Activated CD8-positive, alpha-beta T cell treated with anti-CD3 and anti-CD28 coated beads for 36 hours (primary cell): ENCODE measurements around the gene GPR142. TPM values are rescaled to one million over a fixed set of nuclear protein-coding genes. Genes with fewer than 3 reads are reported as not detected.

Experiments used
- ATAC-seq: fragments of 200-7000 bp; cut with Tn5 transposase; one replicate; pipeline ENCODE4 v1.10.0; 2021; ENCODE audit warnings: mild to moderate bottlenecking, moderate library complexity
- CTCF ChIA-PET: fragments of 350-600 bp; sonication (Branson Sonifier 250); formaldehyde crosslinking; loops from one replicate; lab custom pipeline; 2021; ENCODE audit warnings: antibody characterized with exemption; lab: Charles Lee
- POLR2A ChIA-PET: fragments of 350-600 bp; sonication (Branson Sonifier 250); formaldehyde crosslinking; loops from one replicate; lab custom pipeline; 2021; ENCODE audit warnings: antibody characterized with exemption; lab: Charles Lee
- DNase-seq: peaks from one replicate; pipeline ENCODE4 v3.0.0-alpha.2; 2020
- H3K27ac Mint-ChIP-seq: one replicate; pipeline ENCODE4 v1.8.0; 2021; ENCODE audit warnings: mild to moderate bottlenecking, mixed read lengths
- H3K27me3 Mint-ChIP-seq: one replicate; pipeline ENCODE4 v1.8.0; 2021; ENCODE audit warnings: mixed read lengths
- H3K36me3 Mint-ChIP-seq: one replicate; pipeline ENCODE4 v1.8.0; 2021; ENCODE audit warnings: low read depth, mixed read lengths
- H3K4me1 Mint-ChIP-seq: one replicate; pipeline ENCODE4 v1.8.0; 2021; ENCODE audit warnings: low read depth, mixed read lengths
- H3K4me3 Mint-ChIP-seq: one replicate; pipeline ENCODE4 v1.8.0; 2021; ENCODE audit warnings: mild to moderate bottlenecking, moderate library complexity, mixed read lengths
- H3K9me3 Mint-ChIP-seq: one replicate; pipeline ENCODE4 v1.8.0; 2021; ENCODE audit warnings: mixed read lengths
- intact Hi-C: fragments of 100-400 bp; cut with micrococcal nuclease; formaldehyde crosslinking; loops from one replicate; pipeline ENCODE4 v1.10.0; 2022
- total RNA-seq, 2 experiments: library from RNA; stranded (reverse); gene quantifications; one replicate each; pipeline ENCODE4 v1.2.3, GENCODE V29; 2021
- TF ChIP-seq, protein P1 (sequence below): fragments of 200-600 bp; IDR thresholded peaks from one replicate; pipeline ENCODE4 v1.8.0; 2022; ENCODE audit warnings: antibody characterized with exemption, mild to moderate bottlenecking

Gene GPR142
- total RNA-seq, 2 experiments from 2014 or later, result not detected

DNA sequence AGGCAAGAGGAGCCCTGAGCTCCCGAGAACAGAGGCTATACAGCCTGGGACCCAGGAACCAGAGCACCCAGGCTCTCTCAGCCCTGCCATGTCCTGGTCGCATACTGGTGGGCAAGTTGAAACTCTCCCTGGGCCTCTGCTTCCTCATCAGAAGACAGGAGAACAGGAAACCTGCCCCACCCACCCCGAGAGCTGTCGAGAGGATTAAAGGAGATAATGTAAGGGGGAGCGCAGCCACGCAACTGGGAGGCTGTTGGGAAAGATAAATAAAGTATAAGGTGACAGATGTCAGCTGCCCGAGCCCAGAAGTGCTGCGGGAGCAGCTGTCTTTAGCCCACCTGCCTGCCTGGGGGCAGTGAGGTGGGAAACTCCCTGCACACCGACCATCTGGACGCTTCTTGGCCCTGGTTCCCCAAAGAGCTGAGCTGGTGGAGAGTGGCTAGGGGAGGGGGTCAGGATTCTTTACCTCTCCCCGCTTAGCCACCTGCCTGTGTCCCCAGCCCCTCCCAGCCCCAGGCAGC lies 34.5 kb upstream of the GPR142 start:
- ChIA-PET CTCF (interaction anchor here (0.9 to 1.9 kb wide), 3 partner anchors 20 to 35 kb away, joined by 3 to 8 read pairs (median 3); partner anchors contain the start of gene BTBD17), POLR2A (no interaction called here)
- no peak overlapping the region for H3K27ac Mint-ChIP-seq
- H3K27me3 Mint-ChIP-seq, result peaks cover 1% of the 10 kb centered on the region
- no peaks in the 10 kb centered on the region for H3K36me3 Mint-ChIP-seq
- DNase-seq (no peak), ATAC-seq (no peak)
- no peaks in the 10 kb centered on the region for H3K9me3 Mint-ChIP-seq
- TF ChIP-seq, protein P1, sequence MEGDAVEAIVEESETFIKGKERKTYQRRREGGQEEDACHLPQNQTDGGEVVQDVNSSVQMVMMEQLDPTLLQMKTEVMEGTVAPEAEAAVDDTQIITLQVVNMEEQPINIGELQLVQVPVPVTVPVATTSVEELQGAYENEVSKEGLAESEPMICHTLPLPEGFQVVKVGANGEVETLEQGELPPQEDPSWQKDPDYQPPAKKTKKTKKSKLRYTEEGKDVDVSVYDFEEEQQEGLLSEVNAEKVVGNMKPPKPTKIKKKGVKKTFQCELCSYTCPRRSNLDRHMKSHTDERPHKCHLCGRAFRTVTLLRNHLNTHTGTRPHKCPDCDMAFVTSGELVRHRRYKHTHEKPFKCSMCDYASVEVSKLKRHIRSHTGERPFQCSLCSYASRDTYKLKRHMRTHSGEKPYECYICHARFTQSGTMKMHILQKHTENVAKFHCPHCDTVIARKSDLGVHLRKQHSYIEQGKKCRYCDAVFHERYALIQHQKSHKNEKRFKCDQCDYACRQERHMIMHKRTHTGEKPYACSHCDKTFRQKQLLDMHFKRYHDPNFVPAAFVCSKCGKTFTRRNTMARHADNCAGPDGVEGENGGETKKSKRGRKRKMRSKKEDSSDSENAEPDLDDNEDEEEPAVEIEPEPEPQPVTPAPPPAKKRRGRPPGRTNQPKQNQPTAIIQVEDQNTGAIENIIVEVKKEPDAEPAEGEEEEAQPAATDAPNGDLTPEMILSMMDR, result no peak
- peaks cover 4% of the 10 kb centered on the region for H3K4me1 Mint-ChIP-seq
- H3K4me3 Mint-ChIP-seq, result no peak overlapping the region
- intact Hi-C loops, result no loop called here

DNA sequence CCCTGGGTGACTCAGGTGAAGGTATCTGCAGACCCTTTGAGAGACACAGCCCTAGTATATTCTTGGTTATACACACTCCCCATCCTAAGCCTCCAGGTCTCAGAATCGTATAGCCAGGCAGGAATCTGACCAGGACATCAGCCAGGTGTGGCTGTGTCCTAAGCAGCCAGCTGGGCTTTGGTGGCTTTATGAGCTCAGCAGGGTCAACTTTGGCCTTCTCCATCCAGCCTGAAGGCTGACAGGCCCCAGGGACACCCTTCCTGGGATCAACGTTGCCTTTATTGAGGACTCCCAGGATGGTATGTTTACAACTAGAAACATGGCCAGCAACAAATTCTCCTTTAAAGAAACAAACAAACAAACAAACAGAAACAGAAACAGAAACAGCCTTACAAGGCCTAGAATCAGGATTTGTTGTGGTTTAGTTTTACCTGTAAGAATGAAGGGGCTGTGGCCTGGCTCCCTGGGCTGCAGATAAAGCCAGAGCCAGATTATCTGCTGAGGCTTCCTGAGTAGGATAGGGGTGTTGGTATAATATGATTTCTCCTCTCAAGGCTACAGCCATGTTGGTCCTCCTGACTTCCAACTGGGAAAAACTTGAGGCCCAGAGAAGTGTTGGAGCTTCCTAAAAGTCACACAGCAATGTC lies 32.8 kb upstream of the GPR142 start:
- H3K4me1 Mint-ChIP-seq, result no peaks in the 10 kb centered on the region
- DNase-seq (no peak), ATAC-seq (no peak)
- H3K36me3 Mint-ChIP-seq, result no peaks in the 10 kb centered on the region
- no peaks in the 10 kb centered on the region for H3K27me3 Mint-ChIP-seq
- TF ChIP-seq, protein P1, result no peak
- H3K9me3 Mint-ChIP-seq, result no peaks in the 10 kb centered on the region
- ChIA-PET POLR2A (interaction anchor here (1.0 kb wide), 1 partner anchor 21 kb away, joined by 4 read pairs; no protein-coding TSS in a partner anchor), CTCF (interaction anchor here (1.2 to 2.3 kb wide), 3 partner anchors 18 to 45 kb away, joined by 3 to 10 read pairs (median 5); partner anchors contain the start of gene GPR142)
- no peak overlapping the region for H3K4me3 Mint-ChIP-seq
- intact Hi-C loops, result no loop called here
- H3K27ac Mint-ChIP-seq, result no peak overlapping the region

DNA sequence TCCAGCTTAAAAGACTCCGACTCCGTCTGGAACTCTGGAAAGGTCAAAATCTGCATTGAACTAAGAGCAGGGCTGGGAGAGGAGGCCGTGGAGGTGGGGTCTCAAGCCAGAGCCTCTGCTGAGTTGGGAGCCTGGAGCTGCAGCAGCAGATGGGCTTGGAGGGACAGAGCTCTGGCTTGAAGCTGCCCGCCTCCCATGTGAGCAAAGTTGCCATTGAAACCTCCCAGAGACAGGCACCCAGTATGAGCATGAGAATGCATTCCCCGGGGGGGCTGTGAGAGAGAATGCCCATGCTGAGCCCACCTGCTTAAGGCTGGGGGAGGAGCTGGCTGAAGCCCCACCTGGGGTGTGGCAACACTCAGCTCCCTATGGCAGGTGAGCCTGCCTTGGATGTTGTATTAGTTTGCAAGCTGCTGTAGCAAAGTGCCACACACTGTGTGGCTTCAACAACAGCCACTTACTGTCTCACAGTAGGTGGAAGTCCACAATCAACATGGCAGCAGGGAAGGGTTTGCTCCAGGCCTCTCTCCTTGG lies 31.7 kb upstream of the GPR142 start:
- Mint-ChIP-seq H3K27me3 (no peaks in the 10 kb centered on the region), H3K36me3 (no peaks in the 10 kb centered on the region), H3K9me3 (no peaks in the 10 kb centered on the region), H3K4me3 (no peak overlapping the region), H3K27ac (no peak overlapping the region), H3K4me1 (no peaks in the 10 kb centered on the region)
- intact Hi-C loops, result no loop called here
- ChIA-PET CTCF (interaction anchor here (2.3 kb wide), 1 partner anchor 32 kb away, joined by 10 read pairs; the partner anchor contains the start of gene GPR142), POLR2A (no interaction called here)
- TF ChIP-seq, protein P1, result no peak
- ATAC-seq (no peak), DNase-seq (no peak)

DNA sequence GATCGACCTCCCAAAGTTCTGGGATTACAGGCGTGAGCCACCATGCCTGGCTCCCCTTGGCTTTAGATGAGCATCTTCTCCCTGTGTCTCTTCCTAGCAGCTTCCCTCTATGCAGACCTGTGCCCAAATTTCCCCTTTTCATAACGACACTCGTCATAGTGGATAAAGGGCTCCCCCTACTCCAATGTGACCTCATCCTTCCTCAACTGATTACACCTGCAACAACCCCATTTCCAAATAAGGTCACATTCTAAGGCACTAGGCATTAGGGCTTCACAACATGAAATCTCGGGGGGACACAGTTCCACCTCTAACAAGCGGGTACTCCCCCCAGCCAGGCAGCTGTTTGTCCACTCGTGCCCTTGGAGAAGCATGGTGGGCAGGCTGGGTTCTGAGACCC lies 31.0 kb upstream of the GPR142 start:
- Mint-ChIP-seq H3K4me1 (no peaks in the 10 kb centered on the region), H3K27me3 (no peaks in the 10 kb centered on the region), H3K9me3 (no peaks in the 10 kb centered on the region), H3K27ac (no peak overlapping the region), H3K36me3 (no peaks in the 10 kb centered on the region), H3K4me3 (no peak overlapping the region)
- CTCF ChIA-PET, result no interaction called here
- no peak for ATAC-seq
- POLR2A ChIA-PET, result no interaction called here
- TF ChIP-seq, protein P1, result no peak
- no peak for DNase-seq
- intact Hi-C loops, result no loop called here
